ENCODE measurements around the gene CYP27C1. TPM values are rescaled to one million over a fixed set of nuclear protein-coding genes. Genes with fewer than 3 reads are reported as not detected.

The CYP27C1 gene
- total and polyA plus RNA-seq, 4 experiments from 2014 or later, result not detected

DNA sequence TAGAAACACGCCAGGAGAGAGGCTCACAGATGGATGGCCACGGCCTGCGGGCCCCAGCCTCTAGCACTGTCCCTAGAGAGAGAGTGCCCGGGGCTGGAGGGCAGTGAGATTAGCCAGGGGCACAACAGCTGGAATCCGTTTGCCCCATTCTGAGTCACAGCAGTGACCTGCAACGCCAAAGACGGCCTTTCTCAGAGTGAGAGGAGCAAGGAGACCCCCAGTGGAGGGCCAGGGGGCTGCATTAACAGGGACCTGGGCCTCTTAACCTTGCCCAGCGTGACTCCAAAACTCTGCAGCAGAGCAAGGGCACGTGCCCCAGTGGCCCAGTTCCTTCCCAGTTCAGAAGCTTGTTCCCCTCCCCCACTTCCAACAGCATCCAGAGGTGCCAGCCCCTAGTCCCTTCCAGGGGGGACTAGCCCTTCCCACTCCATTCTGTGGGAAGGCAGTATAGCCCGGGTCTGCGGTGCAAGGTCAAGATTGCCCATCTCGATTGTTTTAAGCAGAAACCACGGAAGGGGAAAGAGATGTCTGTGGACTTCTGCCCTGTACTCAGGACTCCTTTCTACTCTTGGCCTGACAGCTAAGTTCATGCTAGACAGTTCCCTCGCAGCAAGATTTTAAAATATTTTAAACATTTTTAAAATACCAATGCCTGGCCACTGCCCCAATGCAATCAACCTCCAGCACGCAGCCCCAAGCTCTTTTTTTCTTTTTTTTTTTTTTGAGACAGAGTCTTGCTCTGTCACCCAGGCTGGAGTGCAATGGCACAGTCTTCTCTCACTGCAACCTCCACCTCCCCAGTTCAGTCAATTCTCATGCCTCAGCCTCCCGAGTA lies 62.2 kb downstream of the CYP27C1 start:
- Histone ChIP-seq H3K27ac (ENCODE audit: low read depth, low read length) (no peak overlapping the region), H3K27me3 (ENCODE audit: insufficient read depth, low read length) (no peaks in the 10 kb centered on the region), H3K4me3 (ENCODE audit: low read length in 2 of 2) (no peak overlapping the region), H3K9me3 (ENCODE audit: control insufficient read depth in 1 of 2, low read length in 2 of 2) (no peaks in the 10 kb centered on the region), H3K4me1 (ENCODE audit: insufficient read depth, low read length) (no peaks in the 10 kb centered on the region), H3K36me3 (ENCODE audit: insufficient read depth, low read length) (no peaks in the 10 kb centered on the region)
- DNase-seq, result no peak
- H3K9me3 Mint-ChIP-seq, result no peaks in the 10 kb centered on the region
- POLR2A ChIA-PET (ENCODE audit: partially characterized antibody), result no interaction called here
- H3K4me3 Mint-ChIP-seq, result no peak overlapping the region
- intact Hi-C loops (cut with micrococcal nuclease), result no loop called here
- H3K4me1 Mint-ChIP-seq, result no peaks in the 10 kb centered on the region
- CTCF ChIA-PET (ENCODE audit: partially characterized antibody), result no interaction called here
- H3K27me3 Mint-ChIP-seq, result peaks cover 6 to 10% of the 10 kb centered on the region in 2 donors
- no peaks in the 10 kb centered on the region for H3K36me3 Mint-ChIP-seq
- peak overlapping the region in 1 of 7 donors; percentile 62 for H3K27ac Mint-ChIP-seq

DNA sequence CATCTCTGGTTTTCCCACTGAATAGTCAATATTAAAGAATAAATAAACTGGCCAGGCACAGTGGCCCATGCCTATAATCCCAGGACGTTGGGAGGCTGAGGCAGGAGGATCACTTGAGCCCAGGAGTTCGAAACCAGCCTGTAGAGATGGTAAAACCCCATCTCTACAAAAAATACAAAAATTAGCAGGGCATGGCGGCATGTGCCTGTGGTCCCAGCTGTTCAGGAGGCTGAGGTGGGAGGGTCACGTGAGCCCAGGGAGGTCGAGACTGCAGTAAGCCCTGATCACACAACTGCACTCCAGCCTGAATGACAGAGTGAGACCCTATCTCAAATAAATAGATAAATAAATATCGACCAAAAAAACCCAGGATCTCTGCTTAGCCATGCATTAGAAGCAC lies 63.0 kb downstream of the CYP27C1 start:
- Histone ChIP-seq H3K27ac (ENCODE audit: low read depth, low read length) (no peak overlapping the region), H3K4me1 (ENCODE audit: insufficient read depth, low read length) (no peaks in the 10 kb centered on the region), H3K4me3 (ENCODE audit: low read length in 2 of 2) (no peak overlapping the region), H3K9me3 (ENCODE audit: control insufficient read depth in 1 of 2, low read length in 2 of 2) (no peaks in the 10 kb centered on the region), H3K27me3 (ENCODE audit: insufficient read depth, low read length) (no peaks in the 10 kb centered on the region), H3K36me3 (ENCODE audit: insufficient read depth, low read length) (no peaks in the 10 kb centered on the region)
- intact Hi-C loops (cut with micrococcal nuclease), result no loop called here
- no peak overlapping the region for H3K27ac Mint-ChIP-seq
- peaks cover 0 to 1% (median 0%) of the 10 kb centered on the region in 8 donors for H3K9me3 Mint-ChIP-seq
- no peak for DNase-seq
- no peaks in the 10 kb centered on the region for H3K4me1 Mint-ChIP-seq
- no peak overlapping the region for H3K4me3 Mint-ChIP-seq
- ChIA-PET CTCF (ENCODE audit: partially characterized antibody) (no interaction called here), POLR2A (ENCODE audit: partially characterized antibody) (no interaction called here)
- no peaks in the 10 kb centered on the region for H3K36me3 Mint-ChIP-seq
- peaks cover 9 to 10% of the 10 kb centered on the region in 2 donors for H3K27me3 Mint-ChIP-seq

DNA sequence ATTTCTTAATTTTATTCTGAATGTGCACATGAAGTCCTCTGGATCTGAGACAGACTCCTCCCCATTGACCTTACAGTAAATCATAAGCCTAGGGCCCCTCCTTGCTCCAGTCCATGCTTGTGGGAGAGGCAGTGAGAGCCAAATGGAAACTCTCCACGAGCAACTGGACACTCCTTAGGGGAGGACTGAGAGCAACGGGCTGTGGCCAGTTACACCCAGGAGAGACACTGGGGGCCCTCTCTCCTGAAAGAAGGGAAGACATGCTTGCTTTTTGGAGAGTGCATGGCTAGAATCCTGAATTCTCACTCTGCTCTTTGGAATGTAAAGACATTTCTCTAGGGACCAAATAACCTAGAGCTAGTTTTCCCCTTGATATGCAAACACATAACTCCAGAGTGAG lies 64.2 kb downstream of the CYP27C1 start:
- H3K4me1 Mint-ChIP-seq, result no peaks in the 10 kb centered on the region
- no peaks in the 10 kb centered on the region for H3K36me3 Mint-ChIP-seq
- DNase-seq, result no peak
- no peak overlapping the region for H3K27ac Mint-ChIP-seq
- intact Hi-C loops (cut with micrococcal nuclease), result no loop called here
- H3K9me3 Mint-ChIP-seq, result peaks cover 0 to 4% (median 1%) of the 10 kb centered on the region in 8 donors
- ChIA-PET POLR2A (ENCODE audit: partially characterized antibody) (no interaction called here), CTCF (ENCODE audit: partially characterized antibody) (no interaction called here)
- H3K4me1 ChIP-seq (ENCODE audit: insufficient read depth, low read length), result no peaks in the 10 kb centered on the region
- H3K9me3 ChIP-seq (ENCODE audit: control insufficient read depth in 1 of 2, low read length in 2 of 2), result no peaks in the 10 kb centered on the region
- H3K4me3 ChIP-seq (ENCODE audit: low read length in 2 of 2), result no peak overlapping the region
- no peaks in the 10 kb centered on the region for H3K27me3 ChIP-seq (ENCODE audit: insufficient read depth, low read length)
- no peak overlapping the region for H3K27ac ChIP-seq (ENCODE audit: low read depth, low read length)
- peaks cover 8 to 9% of the 10 kb centered on the region in 2 donors for H3K27me3 Mint-ChIP-seq
- H3K4me3 Mint-ChIP-seq, result no peak overlapping the region
- H3K36me3 ChIP-seq (ENCODE audit: insufficient read depth, low read length), result no peaks in the 10 kb centered on the region

DNA sequence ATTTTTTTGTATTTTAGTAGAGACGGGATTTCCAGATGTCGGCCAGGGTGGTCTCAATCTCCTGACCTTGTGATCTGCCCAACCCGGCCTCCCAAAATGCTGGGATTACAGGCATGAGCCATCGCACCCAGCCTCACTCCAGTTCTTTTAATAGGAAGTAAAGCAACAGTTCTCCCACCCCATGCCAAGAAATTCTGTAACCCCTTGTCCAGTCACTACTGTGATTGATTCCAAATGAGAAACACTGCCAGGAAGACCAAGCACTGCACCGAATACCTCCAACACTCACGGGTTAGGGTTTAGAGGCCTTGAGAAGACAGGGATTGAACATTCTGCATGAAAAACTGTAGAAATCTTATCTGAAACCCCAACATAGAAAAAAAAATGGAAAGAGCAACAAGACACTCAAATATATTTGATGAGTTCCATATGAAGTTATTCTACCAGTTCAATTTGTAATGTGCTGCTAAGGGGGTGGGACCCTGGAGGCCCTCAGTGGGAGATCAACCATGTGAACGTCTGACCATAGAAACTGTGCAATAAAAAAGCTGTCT lies 65.0 kb downstream of the CYP27C1 start:
- Mint-ChIP-seq H3K27me3 (peaks cover 8 to 9% of the 10 kb centered on the region in 2 donors), H3K36me3 (no peaks in the 10 kb centered on the region), H3K9me3 (peaks cover 0 to 6% (median 1%) of the 10 kb centered on the region in 8 donors), H3K4me1 (no peaks in the 10 kb centered on the region), H3K4me3 (no peak overlapping the region), H3K27ac (no peak overlapping the region)
- no peak overlapping the region for H3K4me3 ChIP-seq (ENCODE audit: low read length in 2 of 2)
- no peak overlapping the region for H3K27ac ChIP-seq (ENCODE audit: low read depth, low read length)
- H3K36me3 ChIP-seq (ENCODE audit: insufficient read depth, low read length), result no peaks in the 10 kb centered on the region
- H3K4me1 ChIP-seq (ENCODE audit: insufficient read depth, low read length), result no peaks in the 10 kb centered on the region
- CTCF ChIA-PET (ENCODE audit: partially characterized antibody), result interaction anchor here (0.7 kb wide), 1 partner anchor 13 kb away, joined by 3 read pairs; no protein-coding TSS in a partner anchor
- H3K9me3 ChIP-seq (ENCODE audit: control insufficient read depth in 1 of 2, low read length in 2 of 2), result no peaks in the 10 kb centered on the region
- no peak for DNase-seq
- intact Hi-C loops (cut with micrococcal nuclease), result no loop called here
- POLR2A ChIA-PET (ENCODE audit: partially characterized antibody), result no interaction called here
- H3K27me3 ChIP-seq (ENCODE audit: insufficient read depth, low read length), result no peaks in the 10 kb centered on the region

DNA sequence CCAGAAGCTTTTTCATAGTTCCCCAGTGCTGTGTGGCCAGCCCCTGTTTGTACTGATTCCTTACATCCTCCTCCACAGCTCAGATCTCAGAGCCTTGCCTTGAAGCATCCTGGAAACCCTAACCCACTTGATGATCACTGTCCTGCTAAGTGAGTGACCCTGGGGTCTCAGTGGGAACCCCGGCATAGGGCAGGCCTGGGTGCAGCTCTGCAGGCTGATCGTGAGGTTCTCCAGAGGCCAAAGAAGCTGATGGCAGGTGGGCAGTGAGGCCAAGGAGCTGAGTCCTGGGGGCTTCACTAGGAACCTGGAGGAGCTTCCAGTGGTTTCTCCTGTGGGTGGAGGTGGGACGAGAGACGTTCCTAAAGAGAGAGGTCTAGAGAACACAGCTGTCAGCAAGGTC lies 65.7 kb downstream of the CYP27C1 start:
- no peak for DNase-seq
- Histone ChIP-seq H3K27me3 (ENCODE audit: insufficient read depth, low read length) (no peaks in the 10 kb centered on the region), H3K36me3 (ENCODE audit: insufficient read depth, low read length) (no peaks in the 10 kb centered on the region), H3K4me1 (ENCODE audit: insufficient read depth, low read length) (no peaks in the 10 kb centered on the region), H3K4me3 (ENCODE audit: low read length in 2 of 2) (no peak overlapping the region), H3K9me3 (ENCODE audit: control insufficient read depth in 1 of 2, low read length in 2 of 2) (no peaks in the 10 kb centered on the region), H3K27ac (ENCODE audit: low read depth, low read length) (no peak overlapping the region)
- no peak overlapping the region for H3K27ac Mint-ChIP-seq
- peaks cover 8 to 9% of the 10 kb centered on the region in 2 donors for H3K27me3 Mint-ChIP-seq
- no peaks in the 10 kb centered on the region for H3K4me1 Mint-ChIP-seq
- H3K36me3 Mint-ChIP-seq, result no peaks in the 10 kb centered on the region
- H3K4me3 Mint-ChIP-seq, result no peak overlapping the region
- intact Hi-C loops (cut with micrococcal nuclease), result no loop called here
- H3K9me3 Mint-ChIP-seq, result peaks cover 0 to 6% (median 1%) of the 10 kb centered on the region in 8 donors
- ChIA-PET CTCF (ENCODE audit: partially characterized antibody) (interaction anchor here (0.7 kb wide), 2 partner anchors 14 to 82 kb away, joined by 3 to 4 read pairs; no protein-coding TSS in a partner anchor), POLR2A (ENCODE audit: partially characterized antibody) (no interaction called here)

DNA sequence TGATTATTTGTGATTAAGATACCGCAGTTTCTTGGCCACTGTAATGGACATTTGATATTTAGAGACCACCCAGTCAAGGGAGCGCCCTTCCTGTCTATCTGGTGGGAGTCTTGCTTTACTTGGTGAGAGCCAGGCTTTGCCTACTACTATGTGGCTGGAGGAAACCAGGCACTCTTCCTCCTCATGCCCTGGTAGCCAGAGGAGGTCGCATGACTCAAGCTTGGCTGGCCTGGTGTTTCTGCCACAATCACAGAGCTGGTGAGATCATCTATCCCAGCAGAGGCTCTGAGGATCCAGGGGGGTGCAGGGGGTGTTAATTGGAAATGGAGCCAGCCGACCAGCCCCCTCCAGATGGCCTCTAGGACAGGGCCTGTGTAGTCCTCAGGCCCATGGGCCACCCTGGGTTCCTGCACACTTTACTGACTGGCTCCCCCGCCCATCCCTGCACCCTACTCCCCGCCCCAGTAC lies 66.4 kb downstream of the CYP27C1 start:
- H3K9me3 Mint-ChIP-seq, result peaks cover 0 to 6% (median 1%) of the 10 kb centered on the region in 8 donors
- peaks cover 6 to 7% of the 10 kb centered on the region in 2 donors for H3K27me3 Mint-ChIP-seq
- H3K4me1 Mint-ChIP-seq, result no peaks in the 10 kb centered on the region
- intact Hi-C loops (cut with micrococcal nuclease), result no loop called here
- no peak overlapping the region for H3K27ac Mint-ChIP-seq
- Histone ChIP-seq H3K36me3 (ENCODE audit: insufficient read depth, low read length) (no peaks in the 10 kb centered on the region), H3K27ac (ENCODE audit: low read depth, low read length) (no peak overlapping the region), H3K27me3 (ENCODE audit: insufficient read depth, low read length) (no peaks in the 10 kb centered on the region), H3K4me1 (ENCODE audit: insufficient read depth, low read length) (no peaks in the 10 kb centered on the region), H3K4me3 (ENCODE audit: low read length in 2 of 2) (no peak overlapping the region), H3K9me3 (ENCODE audit: control insufficient read depth in 1 of 2, low read length in 2 of 2) (no peaks in the 10 kb centered on the region)
- no peak overlapping the region for H3K4me3 Mint-ChIP-seq
- no peaks in the 10 kb centered on the region for H3K36me3 Mint-ChIP-seq
- DNase-seq, result no peak
- ChIA-PET CTCF (ENCODE audit: partially characterized antibody) (no interaction called here), POLR2A (ENCODE audit: partially characterized antibody) (no interaction called here)

DNA sequence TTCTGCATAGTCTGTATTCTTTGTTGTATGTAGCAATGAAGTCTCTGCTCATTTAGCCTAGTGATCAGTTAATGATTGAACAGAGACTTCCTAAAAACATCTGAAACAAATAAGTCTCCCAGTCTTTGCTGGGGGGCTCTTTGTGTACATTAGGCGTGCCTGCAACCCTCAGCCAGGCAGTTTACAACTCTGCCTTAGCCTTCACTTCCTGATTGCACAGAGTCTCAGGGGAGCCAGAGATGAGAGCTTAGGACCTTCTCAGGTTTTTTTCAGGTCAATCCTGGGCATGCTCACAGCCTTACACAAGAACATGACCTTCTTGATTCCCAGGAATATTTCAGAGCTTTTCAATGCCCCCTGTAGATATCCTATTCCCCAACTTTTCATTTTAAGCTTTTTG lies 69.1 kb downstream of the CYP27C1 start:
- no peak overlapping the region for H3K4me3 ChIP-seq (ENCODE audit: low read length in 2 of 2)
- intact Hi-C loops (cut with micrococcal nuclease), result no loop called here
- DNase-seq, result no peak
- no peaks in the 10 kb centered on the region for H3K27me3 ChIP-seq (ENCODE audit: insufficient read depth, low read length)
- no peak overlapping the region for H3K4me3 Mint-ChIP-seq
- H3K36me3 ChIP-seq (ENCODE audit: insufficient read depth, low read length), result no peaks in the 10 kb centered on the region
- no peaks in the 10 kb centered on the region for H3K4me1 ChIP-seq (ENCODE audit: insufficient read depth, low read length)
- CTCF ChIA-PET (ENCODE audit: partially characterized antibody), result no interaction called here
- no peak overlapping the region for H3K27ac ChIP-seq (ENCODE audit: low read depth, low read length)
- peaks cover 0 to 6% (median 1%) of the 10 kb centered on the region in 8 donors for H3K9me3 Mint-ChIP-seq
- POLR2A ChIA-PET (ENCODE audit: partially characterized antibody), result no interaction called here
- no peaks in the 10 kb centered on the region for H3K36me3 Mint-ChIP-seq
- H3K4me1 Mint-ChIP-seq, result no peaks in the 10 kb centered on the region
- H3K9me3 ChIP-seq (ENCODE audit: control insufficient read depth in 1 of 2, low read length in 2 of 2), result no peaks in the 10 kb centered on the region
- no peak overlapping the region for H3K27ac Mint-ChIP-seq
- peaks cover 6 to 7% of the 10 kb centered on the region in 2 donors for H3K27me3 Mint-ChIP-seq

Measured in CD4-positive, alpha-beta memory T cell (primary cell).